Parathyroid adenoma (tissue), 2 donors: ENCODE results near the gene KRTAP22-1.

ENCODE experiments used
- H2AFZ ChIP-seq: fragments of 300-600 bp; sonication (generic); one replicate; pipeline ENCODE4 v1.7.0; 2017; ENCODE audit warnings: antibody characterized with exemption, mild to moderate bottlenecking
- H3K27ac ChIP-seq: fragments of 300-600 bp; sonication (generic); one replicate; pipeline ENCODE4 v1.7.0; 2017
- H3K27me3 ChIP-seq: fragments of 300-600 bp; sonication (generic); one replicate; pipeline ENCODE4 v1.7.0; 2017; ENCODE audit warnings: low read length; ENCODE audit not compliant: control insufficient read depth, insufficient read depth
- H3K36me3 ChIP-seq: fragments of 300-600 bp; sonication (generic); one replicate; pipeline ENCODE4 v1.7.0; 2017; ENCODE audit warnings: low read length; ENCODE audit not compliant: control insufficient read depth, insufficient read depth
- H3K4me1 ChIP-seq: fragments of 300-600 bp; sonication (generic); one replicate; pipeline ENCODE4 v1.7.0; 2017; ENCODE audit warnings: control low read depth
- H3K4me2 ChIP-seq: fragments of 300-600 bp; sonication (generic); one replicate; pipeline ENCODE4 v1.7.0; 2017; ENCODE audit warnings: low read length
- H3K4me3 ChIP-seq: fragments of 300-600 bp; sonication (generic); one replicate; pipeline ENCODE4 v1.7.0; 2017; ENCODE audit warnings: low read depth, low read length
- H3K79me2 ChIP-seq: fragments of 300-600 bp; sonication (generic); one replicate; pipeline ENCODE4 v1.7.0; 2017; ENCODE audit warnings: control low read depth
- H3K9ac ChIP-seq: fragments of 300-600 bp; sonication (generic); one replicate; pipeline ENCODE4 v1.7.0; 2017; ENCODE audit warnings: mild to moderate bottlenecking
- H3K9me3 ChIP-seq: fragments of 300-600 bp; sonication (generic); one replicate; pipeline ENCODE4 v1.7.0; 2017; ENCODE audit warnings: low read length; ENCODE audit not compliant: control insufficient read depth
- CTCF ChIP-seq: fragments of 300-600 bp; sonication (generic); IDR thresholded peaks from one replicate; pipeline ENCODE4 v1.7.0; 2017; ENCODE audit warnings: antibody characterized with exemption, mild to moderate bottlenecking
- donor health status: primary hyperparathyroidism.

KRTAP22-1 gene

GRCh38 chr21:30600787-30601186, at the start of gene KRTAP22-1:
Gene KRTAP22-1 (plus strand): TSS chr21:30601087.
- Histone ChIP-seq H3K4me2 (no peak within 1 kb of the TSS), H3K9ac (no peak within 1 kb of the TSS), H3K9me3 (no peaks in the 10 kb centered on the region), H2AFZ (no peak within 1 kb of the TSS), H3K4me1 (no peaks in the 10 kb centered on the region), H3K27me3 (no peaks in the 10 kb centered on the region), H3K4me3 (no peak within 1 kb of the TSS), H3K79me2 (no peaks in the 10 kb centered on the region), H3K36me3 (no peaks in the 10 kb centered on the region), H3K27ac (no peak within 1 kb of the TSS)
- no peak for TF ChIP-seq CTCF

GRCh38 chr21:30552782-30553181, 48.1 kb upstream of the KRTAP22-1 start:
- Histone ChIP-seq H3K79me2 (no peaks in the 10 kb centered on the region), H3K4me1 (no peaks in the 10 kb centered on the region), H3K9ac (no peak overlapping the region), H3K27ac (no peak overlapping the region), H3K27me3 (no peaks in the 10 kb centered on the region), H3K36me3 (no peaks in the 10 kb centered on the region), H2AFZ (no peak overlapping the region), H3K4me3 (no peak overlapping the region), H3K4me2 (no peak overlapping the region), H3K9me3 (no peaks in the 10 kb centered on the region)
- no peak for TF ChIP-seq CTCF

GRCh38 chr21:30555095-30555494, 45.8 kb upstream of the KRTAP22-1 start:
- Histone ChIP-seq H3K27me3 (no peaks in the 10 kb centered on the region), H2AFZ (no peak overlapping the region), H3K4me2 (no peak overlapping the region), H3K4me1 (no peaks in the 10 kb centered on the region), H3K36me3 (no peaks in the 10 kb centered on the region), H3K4me3 (no peak overlapping the region), H3K79me2 (no peaks in the 10 kb centered on the region), H3K27ac (no peak overlapping the region), H3K9me3 (no peaks in the 10 kb centered on the region), H3K9ac (no peak overlapping the region)
- TF ChIP-seq CTCF = no peak

- Histone ChIP-seq H2AFZ (no peak within 1 kb of the TSS), H3K79me2 (no peaks in the 10 kb centered on the region), H3K4me1 (no peaks in the 10 kb centered on the region), H3K27me3 (no peaks in the 10 kb centered on the region), H3K36me3 (no peaks in the 10 kb centered on the region), H3K4me3 (no peak within 1 kb of the TSS), H3K27ac (no peak within 1 kb of the TSS), H3K4me2 (no peak within 1 kb of the TSS), H3K9ac (no peak within 1 kb of the TSS), H3K9me3 (no peaks in the 10 kb centered on the region)
- TF ChIP-seq CTCF = no peak
These were observed 39.5 kb upstream of the KRTAP22-1 start, which contains the start of gene KRTAP19-7 for GRCh38 chr21:30561264-30561895. Gene KRTAP19-7 (minus strand): TSS chr21:30561314. CDS start chr21:30561289, 25 bp downstream.

GRCh38 chr21:30561957-30562356, 38.9 kb upstream of the KRTAP22-1 start:
- Histone ChIP-seq H3K4me1 (no peaks in the 10 kb centered on the region), H3K9me3 (no peaks in the 10 kb centered on the region), H2AFZ (no peak overlapping the region), H3K79me2 (no peaks in the 10 kb centered on the region), H3K4me2 (no peak overlapping the region), H3K27ac (no peak overlapping the region), H3K27me3 (no peaks in the 10 kb centered on the region), H3K4me3 (no peak overlapping the region), H3K36me3 (no peaks in the 10 kb centered on the region), H3K9ac (no peak overlapping the region)
- TF ChIP-seq CTCF = no peak
